ENCODE results near the gene PABPC3.

The PABPC3 gene

DNA sequence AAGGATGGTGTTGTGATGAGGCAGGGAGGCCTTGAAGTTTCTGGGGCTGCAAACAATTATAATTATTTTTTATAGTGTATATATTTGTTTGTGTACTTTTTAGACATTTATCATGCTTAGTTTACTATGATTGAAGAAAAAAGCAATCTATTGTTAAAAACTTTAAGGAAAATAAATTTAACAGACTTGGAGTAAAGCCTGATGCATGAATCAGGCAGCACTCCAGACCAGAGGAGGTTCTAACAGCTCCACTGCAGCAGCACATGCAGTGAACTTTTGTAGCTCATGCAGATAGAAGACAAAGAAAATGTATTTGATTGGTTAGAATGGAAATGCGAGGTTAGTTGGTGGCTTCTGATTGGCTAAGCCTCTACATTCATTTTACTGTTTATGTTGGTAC lies 36.8 kb upstream of the PABPC3 start:
- H3K27ac ChIP-seq (ENCODE audit: low read length): no peak overlapping the region
- no peak for TF ChIP-seq EZH2phosphoT487 (IDR thresholded peaks at IDR 0.05; ENCODE audit: low read depth)
- TF ChIP-seq, protein P1, sequence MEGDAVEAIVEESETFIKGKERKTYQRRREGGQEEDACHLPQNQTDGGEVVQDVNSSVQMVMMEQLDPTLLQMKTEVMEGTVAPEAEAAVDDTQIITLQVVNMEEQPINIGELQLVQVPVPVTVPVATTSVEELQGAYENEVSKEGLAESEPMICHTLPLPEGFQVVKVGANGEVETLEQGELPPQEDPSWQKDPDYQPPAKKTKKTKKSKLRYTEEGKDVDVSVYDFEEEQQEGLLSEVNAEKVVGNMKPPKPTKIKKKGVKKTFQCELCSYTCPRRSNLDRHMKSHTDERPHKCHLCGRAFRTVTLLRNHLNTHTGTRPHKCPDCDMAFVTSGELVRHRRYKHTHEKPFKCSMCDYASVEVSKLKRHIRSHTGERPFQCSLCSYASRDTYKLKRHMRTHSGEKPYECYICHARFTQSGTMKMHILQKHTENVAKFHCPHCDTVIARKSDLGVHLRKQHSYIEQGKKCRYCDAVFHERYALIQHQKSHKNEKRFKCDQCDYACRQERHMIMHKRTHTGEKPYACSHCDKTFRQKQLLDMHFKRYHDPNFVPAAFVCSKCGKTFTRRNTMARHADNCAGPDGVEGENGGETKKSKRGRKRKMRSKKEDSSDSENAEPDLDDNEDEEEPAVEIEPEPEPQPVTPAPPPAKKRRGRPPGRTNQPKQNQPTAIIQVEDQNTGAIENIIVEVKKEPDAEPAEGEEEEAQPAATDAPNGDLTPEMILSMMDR (IDR thresholded peaks at IDR 0.05; ENCODE audit: low read depth, low read length): no peak
- H3K79me2 ChIP-seq (ENCODE audit: low read length): no peaks in the 10 kb centered on the region
- no peaks in the 10 kb centered on the region for H3K9me3 ChIP-seq (ENCODE audit: insufficient read depth, low read length)
- H2AFZ ChIP-seq (ENCODE audit: low read depth, low read length): no peak overlapping the region
- no peaks in the 10 kb centered on the region for H4K20me1 ChIP-seq (ENCODE audit: insufficient read depth, low read length)
- no peak overlapping the region for H3K4me3 ChIP-seq (ENCODE audit: low read length)
- H3K9ac ChIP-seq (ENCODE audit: low read length): no peak overlapping the region
- no peak overlapping the region for H3K4me2 ChIP-seq (ENCODE audit: low read length)
- peaks cover 6% of the 10 kb centered on the region; the same call in 1 of the 2 replicates for H3K27me3 ChIP-seq (ENCODE audit: low read depth, low read length)
- no peaks in the 10 kb centered on the region for H3K36me3 ChIP-seq (replicated peaks; ENCODE audit: low read depth, low read length)
- no peaks in the 10 kb centered on the region for H3K4me1 ChIP-seq (ENCODE audit: low read length)

DNA sequence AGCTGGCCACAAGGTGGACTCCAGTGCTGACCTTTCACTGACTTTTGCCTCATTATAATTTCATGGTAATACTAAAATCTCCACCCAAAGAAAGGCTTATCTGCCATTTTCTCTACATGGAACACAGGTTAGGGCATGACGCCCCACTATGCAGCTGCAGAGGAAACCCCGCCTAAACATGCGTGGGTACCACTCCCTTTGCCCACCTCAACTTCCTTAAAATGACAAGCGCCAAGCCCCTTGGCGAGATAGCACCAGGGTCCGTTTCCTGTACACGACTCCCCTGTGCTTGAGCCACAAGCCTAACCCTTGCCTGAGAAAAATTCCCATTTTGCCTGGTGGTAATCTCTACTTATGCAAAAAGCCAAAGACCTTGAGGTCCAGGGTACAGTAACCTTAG lies 36.0 kb upstream of the PABPC3 start:
- H3K27ac ChIP-seq (ENCODE audit: low read length): no peak overlapping the region
- no peaks in the 10 kb centered on the region for H3K79me2 ChIP-seq (ENCODE audit: low read length)
- no peaks in the 10 kb centered on the region for H4K20me1 ChIP-seq (ENCODE audit: insufficient read depth, low read length)
- peaks cover 6% of the 10 kb centered on the region; the same call in 1 of the 2 replicates for H3K27me3 ChIP-seq (ENCODE audit: low read depth, low read length)
- H2AFZ ChIP-seq (ENCODE audit: low read depth, low read length): no peak overlapping the region
- no peaks in the 10 kb centered on the region for H3K36me3 ChIP-seq (replicated peaks; ENCODE audit: low read depth, low read length)
- no peaks in the 10 kb centered on the region for H3K4me1 ChIP-seq (ENCODE audit: low read length)
- no peak for TF ChIP-seq EZH2phosphoT487 (IDR thresholded peaks at IDR 0.05; ENCODE audit: low read depth)
- TF ChIP-seq, protein P1 (IDR thresholded peaks at IDR 0.05; ENCODE audit: low read depth, low read length): no peak
- no peaks in the 10 kb centered on the region for H3K9me3 ChIP-seq (ENCODE audit: insufficient read depth, low read length)
- H3K4me3 ChIP-seq (ENCODE audit: low read length): no peak overlapping the region
- no peak overlapping the region for H3K9ac ChIP-seq (ENCODE audit: low read length)
- H3K4me2 ChIP-seq (ENCODE audit: low read length): no peak overlapping the region

DNA sequence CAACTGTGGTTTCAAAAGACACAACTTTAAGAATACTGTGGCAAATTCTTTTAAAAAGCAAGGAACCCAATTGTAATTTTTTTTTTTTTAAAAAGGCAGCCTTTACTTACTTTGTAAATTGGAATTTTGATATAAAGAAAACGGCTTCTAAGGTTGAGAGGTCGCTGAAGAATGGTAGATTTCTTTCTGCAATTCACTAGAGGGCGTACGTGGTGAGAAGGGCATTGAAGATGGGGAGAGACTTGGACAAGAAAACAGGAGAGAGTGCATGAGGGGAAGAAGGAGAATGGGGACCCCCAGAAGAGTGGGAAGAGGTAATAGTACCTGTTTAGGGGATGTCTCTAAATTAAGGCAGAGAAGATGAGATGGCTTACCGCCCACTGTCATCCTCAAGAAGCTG lies 33.5 kb upstream of the PABPC3 start:
- Histone ChIP-seq H3K4me3 (ENCODE audit: low read length) (no peak overlapping the region), H3K27ac (ENCODE audit: low read length) (no peak overlapping the region), H3K9ac (ENCODE audit: low read length) (no peak overlapping the region), H2AFZ (ENCODE audit: low read depth, low read length) (no peak overlapping the region), H3K4me2 (ENCODE audit: low read length) (no peak overlapping the region), H4K20me1 (ENCODE audit: insufficient read depth, low read length) (no peaks in the 10 kb centered on the region), H3K36me3 (replicated peaks; ENCODE audit: low read depth, low read length) (no peaks in the 10 kb centered on the region), H3K9me3 (ENCODE audit: insufficient read depth, low read length) (no peaks in the 10 kb centered on the region), H3K27me3 (ENCODE audit: low read depth, low read length) (peaks cover 6% of the 10 kb centered on the region; the same call in 1 of the 2 replicates), H3K4me1 (ENCODE audit: low read length) (peaks cover 12% of the 10 kb centered on the region), H3K79me2 (ENCODE audit: low read length) (no peaks in the 10 kb centered on the region)
- TF ChIP-seq, protein P1 (IDR thresholded peaks at IDR 0.05; ENCODE audit: low read depth, low read length): peak; percentile 39
- TF ChIP-seq EZH2phosphoT487 (IDR thresholded peaks at IDR 0.05; ENCODE audit: low read depth): no peak

- H3K27me3 ChIP-seq (ENCODE audit: low read depth, low read length): peaks cover 6% of the 10 kb centered on the region; the same call in 1 of the 2 replicates
- no peak overlapping the region for H3K4me2 ChIP-seq (ENCODE audit: low read length)
- H2AFZ ChIP-seq (ENCODE audit: low read depth, low read length): no peak overlapping the region
- no peaks in the 10 kb centered on the region for H4K20me1 ChIP-seq (ENCODE audit: insufficient read depth, low read length)
- peaks cover 12% of the 10 kb centered on the region for H3K4me1 ChIP-seq (ENCODE audit: low read length)
- no peaks in the 10 kb centered on the region for H3K36me3 ChIP-seq (replicated peaks; ENCODE audit: low read depth, low read length)
- TF ChIP-seq, protein P1 (IDR thresholded peaks at IDR 0.05; ENCODE audit: low read depth, low read length): no peak
- TF ChIP-seq EZH2phosphoT487 (IDR thresholded peaks at IDR 0.05; ENCODE audit: low read depth): no peak
- H3K9ac ChIP-seq (ENCODE audit: low read length): no peak overlapping the region
- H3K79me2 ChIP-seq (ENCODE audit: low read length): no peaks in the 10 kb centered on the region
- H3K4me3 ChIP-seq (ENCODE audit: low read length): no peak overlapping the region
- H3K9me3 ChIP-seq (ENCODE audit: insufficient read depth, low read length): no peaks in the 10 kb centered on the region
- H3K27ac ChIP-seq (ENCODE audit: low read length): no peak overlapping the region
Measured at GRCh38 chr13:25064396-25064795, 31.5 kb upstream of the PABPC3 start.

Measured in OCI-LY3 (cell line).